ENCODE measurements around the gene YTHDF1.

Gene YTHDF1

DNA sequence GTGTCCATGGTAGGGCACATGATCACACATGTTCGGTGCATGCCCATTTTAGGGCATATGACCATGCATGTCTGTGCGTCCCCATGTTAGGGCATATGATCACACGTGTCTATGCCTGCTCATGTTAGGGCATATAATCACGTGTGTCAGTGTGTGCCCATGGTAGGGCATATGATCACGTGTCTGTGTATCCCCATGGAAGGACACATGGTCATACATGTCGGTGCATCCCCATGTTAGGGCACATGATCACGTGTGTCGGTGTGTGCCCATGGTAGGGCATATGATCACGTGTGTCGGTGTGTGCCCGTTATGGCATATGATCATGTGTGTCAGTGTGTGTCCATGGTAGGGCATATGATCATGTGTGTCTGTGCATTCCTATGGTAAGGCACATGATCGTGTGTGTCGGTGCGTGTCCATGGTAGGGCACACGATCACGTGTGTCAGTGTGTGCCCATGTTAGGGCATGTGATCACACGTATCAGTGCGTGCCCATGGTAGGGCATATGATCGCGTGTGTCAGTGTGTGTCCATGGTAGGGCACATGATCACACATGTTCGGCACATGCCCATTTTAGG, 30.6 kb downstream of the YTHDF1 start:
- no peak for DNase-seq (ENCODE audit: low read depth)

DNA sequence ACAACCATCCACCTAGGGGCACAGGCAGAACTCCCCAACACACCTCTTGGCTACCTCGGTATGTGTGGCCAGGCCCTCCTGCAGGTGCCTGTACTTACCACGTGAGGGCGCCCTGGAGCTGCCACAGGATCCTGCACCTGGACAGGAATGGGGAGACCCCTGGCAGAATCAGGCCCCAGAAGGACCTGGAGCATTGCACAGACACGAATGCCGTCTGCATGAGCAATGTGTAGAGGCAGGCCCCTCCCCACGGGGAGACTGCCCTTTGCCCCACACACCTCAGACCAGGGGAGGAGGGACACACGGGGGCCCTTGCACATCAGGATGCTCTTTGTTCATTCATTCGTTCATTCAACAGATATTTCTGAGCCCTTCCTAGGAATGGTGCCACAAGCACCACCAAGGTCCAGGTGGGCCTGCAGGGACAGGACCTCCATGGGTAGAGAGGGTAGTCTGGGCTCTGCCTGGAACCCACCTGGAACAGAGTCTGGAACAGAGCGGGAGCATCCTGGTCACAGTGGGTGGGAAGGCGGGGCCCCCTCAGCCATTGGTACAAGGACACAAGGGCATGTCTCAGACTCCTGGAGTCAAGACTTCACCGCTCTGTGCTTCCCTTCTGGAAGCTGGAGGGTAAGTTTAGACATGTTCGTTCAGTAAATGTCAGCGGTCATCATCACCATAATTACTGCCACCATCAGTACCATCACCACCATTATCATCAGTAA, 32.3 kb downstream of the YTHDF1 start:
- DNase-seq (ENCODE audit: low read depth), result no peak

- no peak for DNase-seq (ENCODE audit: low read depth)
Measured at GRCh38 chr20:63182946-63183415, 33.0 kb downstream of the YTHDF1 start.

DNA sequence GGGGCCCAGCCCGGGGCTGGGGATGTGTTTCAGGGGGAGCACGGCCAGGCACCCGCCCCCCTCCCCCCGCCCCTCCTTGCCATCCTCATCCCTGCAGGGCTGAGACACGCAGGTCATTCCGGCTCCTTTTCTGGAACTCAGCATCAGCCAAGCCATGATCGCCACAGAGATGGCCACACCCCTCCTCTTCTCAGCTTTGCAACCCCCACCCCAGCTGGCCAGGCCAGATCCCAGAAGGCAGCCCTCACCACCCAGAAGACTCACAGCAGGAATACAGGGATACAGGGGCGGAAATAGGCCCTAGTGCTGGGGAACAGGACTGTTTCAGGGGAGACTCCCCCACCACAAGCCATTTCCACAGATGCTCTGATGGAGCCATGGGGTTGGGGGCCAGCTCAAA, 33.5 kb downstream of the YTHDF1 start:
- no peak for DNase-seq (ENCODE audit: low read depth)

DNA sequence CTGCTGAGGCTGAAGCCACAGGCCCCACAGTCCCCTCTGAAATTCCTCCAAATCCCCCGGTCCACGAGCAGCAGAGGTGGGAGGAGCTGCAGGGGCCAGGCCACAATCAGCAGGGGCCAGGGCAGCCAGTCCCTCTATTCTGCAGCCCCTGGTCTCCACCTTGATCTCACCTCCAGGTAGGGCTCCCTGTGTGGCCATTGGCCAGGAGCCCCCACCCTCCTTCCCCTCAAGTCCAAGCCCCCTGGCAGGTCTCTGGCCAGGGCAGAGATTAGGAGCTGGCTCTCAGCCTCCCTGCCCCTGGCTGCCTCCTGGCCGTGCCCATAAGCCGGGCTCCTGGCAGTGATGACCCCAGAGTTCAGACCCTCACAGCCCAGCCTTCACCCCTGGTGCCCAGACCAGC, 34.7 kb downstream of the YTHDF1 start:
- no peak for DNase-seq (ENCODE audit: low read depth)

DNA sequence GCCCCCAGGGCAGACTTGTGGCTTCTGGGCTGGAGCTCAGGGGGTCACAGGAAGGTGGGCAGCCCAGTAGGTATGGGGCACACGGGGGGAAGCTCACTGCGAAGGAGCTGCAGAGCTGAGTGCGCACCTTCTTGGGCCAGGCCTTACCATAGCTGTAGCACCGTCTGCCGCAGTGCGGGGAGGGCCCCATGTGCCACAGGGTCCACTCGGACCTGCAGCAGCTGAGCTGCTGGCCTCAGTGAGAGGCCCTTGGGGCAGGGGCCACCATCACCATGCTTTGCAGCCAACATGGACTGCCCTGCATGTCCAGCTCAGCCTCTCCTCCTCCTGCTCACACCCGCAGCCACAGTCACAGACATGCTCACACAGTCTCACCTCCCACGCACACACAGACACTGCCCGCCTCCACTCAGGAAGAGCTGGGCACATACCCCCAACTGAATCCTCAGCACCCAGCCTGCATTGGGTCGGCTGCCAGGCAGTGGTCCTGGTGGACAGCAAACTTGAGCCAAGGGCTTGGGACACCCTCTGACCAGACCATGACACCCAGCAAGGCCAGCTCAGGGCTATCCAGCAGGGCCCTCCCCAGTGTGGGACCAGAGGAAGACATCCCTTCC, 35.3 kb downstream of the YTHDF1 start:
- DNase-seq (ENCODE audit: low read depth), result no peak

GRCh38 chr20:63179687-63180568, 36.0 kb downstream of the YTHDF1 start:
- DNase-seq (ENCODE audit: low read depth), result no peak

DNA sequence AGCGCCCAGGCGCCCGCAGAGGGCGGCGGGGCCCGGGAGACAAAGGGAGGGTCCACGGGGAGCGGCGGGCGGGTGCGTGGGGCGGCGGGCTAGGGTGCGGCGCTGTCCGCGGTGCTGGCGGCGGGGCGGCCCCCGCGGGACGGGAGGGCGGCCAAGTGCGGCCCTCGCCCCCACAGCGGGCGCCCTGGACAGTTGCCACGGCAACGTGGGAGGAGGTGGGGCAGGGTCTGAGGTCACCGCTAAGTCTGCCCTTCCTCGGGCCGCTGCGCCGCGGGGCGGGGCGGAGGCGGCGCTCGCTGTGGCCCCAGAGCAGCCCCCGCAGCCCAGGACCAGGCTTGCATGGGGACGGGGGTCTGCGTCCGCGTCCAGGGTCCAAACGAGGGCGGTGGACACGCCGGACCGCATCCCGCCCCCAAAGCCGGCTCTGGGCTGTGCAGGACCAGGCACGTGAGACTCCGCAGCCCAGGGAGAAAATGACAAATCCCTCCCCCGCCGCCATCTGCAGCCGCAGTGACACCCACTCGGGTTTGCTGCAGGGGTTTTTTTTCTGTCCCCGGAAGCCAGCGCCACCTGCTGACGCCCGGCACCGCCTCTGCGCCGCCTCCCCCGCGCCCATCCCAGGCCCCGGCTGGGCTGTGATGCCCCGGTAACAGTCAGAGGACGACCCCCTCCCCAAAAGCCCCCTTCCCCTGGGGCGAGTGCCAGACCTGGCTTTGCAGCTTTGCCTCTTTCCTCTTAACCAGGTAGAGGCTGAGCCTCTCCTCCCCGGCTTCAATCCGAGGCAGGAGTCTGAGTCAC, 36.8 kb downstream of the YTHDF1 start:
- no peak for DNase-seq (ENCODE audit: low read depth)

DNA sequence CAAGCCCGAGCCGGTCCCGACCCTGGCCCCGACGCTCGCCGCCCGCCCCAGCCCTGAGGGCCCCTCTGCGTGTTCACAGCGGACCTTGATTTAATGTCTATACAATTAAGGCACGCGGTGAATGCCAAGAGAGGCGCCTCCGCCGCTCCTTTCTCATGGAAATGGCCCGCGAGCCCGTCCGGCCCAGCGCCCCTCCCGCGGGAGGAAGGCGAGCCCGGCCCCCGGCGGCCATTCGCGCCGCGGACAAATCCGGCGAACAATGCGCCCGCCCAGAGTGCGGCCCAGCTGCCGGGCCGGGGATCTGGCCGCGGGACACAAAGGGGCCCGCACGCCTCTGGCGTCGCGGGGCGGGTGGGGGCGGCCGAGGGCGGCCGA, 37.5 kb downstream of the YTHDF1 start:
- no peak for DNase-seq (ENCODE audit: low read depth)

GRCh38 chr20:63177785-63178445, 38.0 kb downstream of the YTHDF1 start:
- no peak for DNase-seq (ENCODE audit: low read depth)

GRCh38 chr20:63177134-63177784, 38.7 kb downstream of the YTHDF1 start:
- no peak for DNase-seq (ENCODE audit: low read depth)

GRCh38 chr20:63176427-63177133, 39.4 kb downstream of the YTHDF1 start:
- no peak for DNase-seq (ENCODE audit: low read depth)

DNA sequence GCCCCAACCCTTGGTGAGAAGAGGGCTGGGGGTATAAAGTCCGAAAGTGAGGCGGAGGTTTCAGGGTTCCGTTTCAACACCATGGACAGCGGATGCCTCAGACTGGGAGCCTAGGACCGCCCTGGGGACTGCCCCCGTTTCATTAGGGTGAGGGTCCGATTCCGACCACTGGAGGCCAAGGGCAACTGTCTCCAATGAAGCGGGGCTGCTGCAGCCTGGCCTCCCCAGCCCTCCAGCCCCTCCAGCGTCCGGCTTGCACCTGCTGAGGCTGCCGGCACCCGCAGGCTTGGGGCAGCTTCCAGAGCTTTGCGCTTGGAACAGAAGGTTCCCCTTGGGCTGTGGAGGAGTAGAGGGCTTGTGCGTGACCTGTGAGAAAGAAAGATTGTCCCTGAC, 39.9 kb downstream of the YTHDF1 start:
- DNase-seq (ENCODE audit: low read depth), result no peak

- DNase-seq (ENCODE audit: low read depth), result no peak
Measured at GRCh38 chr20:63175038-63175895, 40.7 kb downstream of the YTHDF1 start.

GRCh38 chr20:63174309-63175037, 41.5 kb downstream of the YTHDF1 start:
- DNase-seq (ENCODE audit: low read depth), result no peak

GRCh38 chr20:63173552-63174191, 42.3 kb downstream of the YTHDF1 start:
- no peak for DNase-seq (ENCODE audit: low read depth)

GRCh38 chr20:63172726-63173125, 43.2 kb downstream of the YTHDF1 start:
- DNase-seq (ENCODE audit: low read depth), result no peak

DNA sequence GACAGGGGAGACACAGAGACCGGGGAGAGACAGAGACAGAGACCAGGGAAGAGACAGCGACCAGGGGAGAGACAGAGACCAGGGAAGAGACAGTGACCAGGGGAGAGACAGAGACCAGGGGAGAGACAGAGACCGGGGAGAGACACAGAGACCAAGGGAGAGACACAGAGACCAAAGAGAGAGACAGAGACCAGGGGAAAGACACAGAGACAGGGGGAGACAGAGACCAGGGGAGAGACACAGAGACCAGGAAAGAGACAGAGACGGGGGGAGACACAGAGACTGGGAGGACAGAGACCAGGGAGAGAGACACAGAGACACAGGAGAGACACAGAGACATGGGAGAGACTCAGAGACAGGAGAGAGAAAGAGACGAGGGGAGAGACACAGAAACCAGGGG, 43.9 kb downstream of the YTHDF1 start:
- DNase-seq (ENCODE audit: low read depth), result no peak
